Activated T-helper 2 cell treated with anti-CD3 and anti-CD28 coated beads, Interferon-gamma antibody, Interleukin-2, Interleukin-4, amounts not matched to agents 10 μg/mL and 5 μg/mL and 100 μg/mL, durations not matched to agents 14 hours and 24 hours and 36 hours (primary cell): ENCODE results near the gene OPHN1. TPM values are rescaled to one million over a fixed set of nuclear protein-coding genes. Genes with fewer than 3 reads are reported as not detected.

Experiments
- DNase-seq: peaks from one replicate; pipeline ENCODE4 v3.0.0; 2021; ENCODE audit warnings: low spot score
- H3K27ac Mint-ChIP-seq: one replicate; pipeline ENCODE4 v1.8.0; 2021; ENCODE audit warnings: mixed read lengths
- H3K27me3 Mint-ChIP-seq: one replicate; pipeline ENCODE4 v1.8.0; 2021; ENCODE audit warnings: low read depth, mixed read lengths
- H3K36me3 Mint-ChIP-seq: one replicate; pipeline ENCODE4 v1.8.0; 2021; ENCODE audit warnings: low read depth, mixed read lengths
- H3K4me1 Mint-ChIP-seq: one replicate; pipeline ENCODE4 v1.8.0; 2021; ENCODE audit warnings: low read depth, mixed read lengths
- H3K4me3 Mint-ChIP-seq: one replicate; pipeline ENCODE4 v1.8.0; 2021; ENCODE audit warnings: low read depth, mild to moderate bottlenecking, moderate library complexity, mixed read lengths
- H3K9me3 Mint-ChIP-seq: one replicate; pipeline ENCODE4 v1.8.0; 2021; ENCODE audit warnings: mixed read lengths
- intact Hi-C: fragments of 100-400 bp; cut with micrococcal nuclease; formaldehyde crosslinking; loops from one replicate; pipeline ENCODE4 v1.15.1; 2023
- total RNA-seq: library from RNA; stranded (reverse); gene quantifications from 2 replicates; pipeline ENCODE4 v1.2.3, GENCODE V29; 2022

OPHN1 gene
- total RNA-seq, 1 donor from 2014 or later, result 0.07 TPM

DNA sequence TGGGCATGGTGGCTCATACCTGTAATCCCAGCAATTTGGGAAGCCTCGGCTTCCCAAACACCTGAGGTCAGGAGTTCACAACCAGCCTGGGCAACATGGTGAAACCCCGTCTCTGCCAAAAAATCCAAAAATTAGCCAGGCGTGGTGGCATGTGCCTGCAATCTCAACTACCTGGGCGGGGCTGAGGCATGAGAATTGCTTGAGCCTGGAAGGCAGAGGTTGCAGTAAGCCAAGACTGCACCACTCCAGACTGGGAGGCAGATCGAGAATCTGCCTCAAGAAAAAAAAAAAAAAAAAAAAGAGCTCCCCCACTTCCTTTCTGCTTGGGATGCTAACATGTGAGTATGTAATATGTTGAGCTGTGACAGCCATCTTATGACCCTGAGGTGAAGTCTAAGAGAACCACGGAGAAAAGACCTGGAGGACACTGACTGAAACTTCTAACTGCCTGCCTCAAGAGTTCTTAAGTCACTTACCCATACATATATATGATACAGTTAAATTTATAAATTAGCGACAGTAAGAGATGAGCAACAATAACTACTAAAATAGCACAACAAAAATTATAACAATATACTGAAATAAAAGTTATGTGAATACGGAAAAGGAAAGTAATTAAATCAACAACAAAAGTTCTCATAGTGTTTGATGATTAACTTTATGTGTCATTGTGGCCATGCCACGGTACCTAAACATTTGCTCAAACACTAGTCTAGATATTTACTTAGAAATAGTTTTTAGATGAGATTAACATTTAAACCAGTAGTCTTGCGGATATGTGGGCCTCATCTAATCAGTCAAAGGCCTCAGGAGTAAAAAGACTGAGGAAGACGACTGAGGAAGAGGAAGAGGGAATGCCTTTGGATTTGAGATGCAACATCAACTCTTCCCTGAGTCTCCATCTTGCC, 178.3 kb downstream of the OPHN1 start:
- intact Hi-C loops, result no loop called here
- H3K27ac Mint-ChIP-seq, result no peak overlapping the region
- DNase-seq, result no peak
- no peaks in the 10 kb centered on the region for H3K27me3 Mint-ChIP-seq
- no peak overlapping the region for H3K4me3 Mint-ChIP-seq
- H3K9me3 Mint-ChIP-seq, result no peaks in the 10 kb centered on the region
- H3K4me1 Mint-ChIP-seq, result no peaks in the 10 kb centered on the region
- no peaks in the 10 kb centered on the region for H3K36me3 Mint-ChIP-seq

DNA sequence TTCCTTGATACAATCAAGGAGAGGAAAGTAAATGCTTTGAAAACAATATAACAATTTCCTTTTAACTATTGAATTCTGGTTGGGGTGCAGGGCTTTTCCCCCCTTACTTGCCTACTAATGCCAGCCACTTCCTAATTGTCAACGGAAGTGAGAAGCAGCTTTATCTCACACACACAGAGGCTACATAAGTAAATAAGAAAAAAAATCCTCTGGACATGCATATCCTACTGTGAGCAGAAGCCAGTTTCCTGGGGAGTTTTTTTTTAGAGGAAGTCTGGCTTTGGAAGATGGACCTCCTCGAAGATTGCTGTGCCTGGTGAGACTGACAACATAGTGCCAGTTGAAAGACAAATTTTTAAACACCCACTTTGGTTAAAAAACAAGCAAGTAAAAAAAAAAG, 180.6 kb downstream of the OPHN1 start:
- H3K4me1 Mint-ChIP-seq, result no peaks in the 10 kb centered on the region
- H3K27me3 Mint-ChIP-seq, result no peaks in the 10 kb centered on the region
- no peak overlapping the region for H3K27ac Mint-ChIP-seq
- intact Hi-C loops, result no loop called here
- no peaks in the 10 kb centered on the region for H3K36me3 Mint-ChIP-seq
- DNase-seq, result no peak
- H3K9me3 Mint-ChIP-seq, result no peaks in the 10 kb centered on the region
- H3K4me3 Mint-ChIP-seq, result no peak overlapping the region

DNA sequence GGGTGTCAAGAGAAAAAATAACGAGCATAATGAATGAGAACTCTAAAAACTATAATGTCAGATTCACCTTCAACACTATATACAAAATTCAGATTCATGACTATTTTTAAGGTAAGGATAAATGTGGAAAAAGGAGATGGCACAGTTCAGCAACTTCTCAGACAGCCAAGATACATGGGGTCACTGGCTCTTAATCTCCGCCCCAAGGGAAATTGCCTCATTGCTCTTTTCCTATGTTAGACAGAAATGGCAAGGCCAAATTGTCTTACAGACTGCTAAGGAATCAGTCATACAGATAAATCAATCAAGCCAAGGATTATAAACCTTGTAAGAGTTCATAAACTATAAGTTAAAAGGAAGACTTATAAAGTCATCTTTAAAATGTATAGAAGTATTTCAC, 183.4 kb downstream of the OPHN1 start:
- DNase-seq, result no peak
- Mint-ChIP-seq H3K4me3 (no peak overlapping the region), H3K9me3 (no peaks in the 10 kb centered on the region), H3K4me1 (no peaks in the 10 kb centered on the region), H3K36me3 (no peaks in the 10 kb centered on the region), H3K27me3 (no peaks in the 10 kb centered on the region), H3K27ac (no peak overlapping the region)
- intact Hi-C loops, result no loop called here

DNA sequence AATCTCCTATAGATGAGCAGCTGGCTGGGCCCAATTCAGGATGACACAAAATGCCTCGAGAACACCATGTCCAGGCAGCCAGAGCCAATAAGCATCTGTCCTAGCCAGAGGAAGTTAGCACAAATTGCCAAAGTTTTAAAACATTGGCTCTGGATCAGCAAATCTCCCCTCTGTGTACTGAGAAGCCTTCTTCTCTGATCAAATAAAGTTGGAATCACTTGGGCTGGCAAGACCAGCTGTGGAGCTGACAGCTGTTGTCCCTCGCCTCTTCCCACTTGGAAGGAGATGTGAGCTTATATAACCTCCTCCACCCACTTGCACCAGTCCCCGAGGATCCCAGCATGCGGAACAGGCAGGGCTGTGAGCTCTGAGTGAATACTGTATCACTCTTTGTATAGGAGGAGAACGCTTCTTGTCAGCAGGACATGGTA, 183.9 kb downstream of the OPHN1 start:
- Mint-ChIP-seq H3K27me3 (no peaks in the 10 kb centered on the region), H3K36me3 (no peaks in the 10 kb centered on the region), H3K4me3 (no peak overlapping the region), H3K9me3 (no peaks in the 10 kb centered on the region), H3K27ac (no peak overlapping the region), H3K4me1 (no peaks in the 10 kb centered on the region)
- intact Hi-C loops, result no loop called here
- no peak for DNase-seq

DNA sequence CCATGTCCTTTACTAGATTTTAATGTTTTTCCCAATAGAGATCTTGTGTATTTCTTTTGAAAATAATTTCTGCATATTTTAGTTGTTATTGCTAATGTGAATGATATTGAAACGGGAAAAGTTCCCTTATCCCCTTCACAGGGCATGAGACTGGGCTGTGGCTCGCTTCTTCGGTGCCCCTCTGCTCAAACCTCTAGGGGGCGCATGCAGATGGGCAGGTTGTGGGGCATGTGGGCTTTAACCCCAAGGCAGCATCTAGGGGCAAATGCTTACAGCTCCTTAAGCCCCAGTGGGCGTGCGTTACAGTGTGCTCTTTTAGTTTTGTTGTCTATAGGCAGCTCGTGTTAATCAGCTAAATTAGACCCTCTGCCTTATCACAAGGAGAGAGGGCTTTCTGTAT, 194.7 kb downstream of the OPHN1 start:
- H3K27ac Mint-ChIP-seq, result no peak overlapping the region
- H3K4me3 Mint-ChIP-seq, result no peak overlapping the region
- no peak for DNase-seq
- intact Hi-C loops, result no loop called here
- H3K4me1 Mint-ChIP-seq, result no peaks in the 10 kb centered on the region
- no peaks in the 10 kb centered on the region for H3K9me3 Mint-ChIP-seq
- H3K36me3 Mint-ChIP-seq, result no peaks in the 10 kb centered on the region
- no peaks in the 10 kb centered on the region for H3K27me3 Mint-ChIP-seq

DNA sequence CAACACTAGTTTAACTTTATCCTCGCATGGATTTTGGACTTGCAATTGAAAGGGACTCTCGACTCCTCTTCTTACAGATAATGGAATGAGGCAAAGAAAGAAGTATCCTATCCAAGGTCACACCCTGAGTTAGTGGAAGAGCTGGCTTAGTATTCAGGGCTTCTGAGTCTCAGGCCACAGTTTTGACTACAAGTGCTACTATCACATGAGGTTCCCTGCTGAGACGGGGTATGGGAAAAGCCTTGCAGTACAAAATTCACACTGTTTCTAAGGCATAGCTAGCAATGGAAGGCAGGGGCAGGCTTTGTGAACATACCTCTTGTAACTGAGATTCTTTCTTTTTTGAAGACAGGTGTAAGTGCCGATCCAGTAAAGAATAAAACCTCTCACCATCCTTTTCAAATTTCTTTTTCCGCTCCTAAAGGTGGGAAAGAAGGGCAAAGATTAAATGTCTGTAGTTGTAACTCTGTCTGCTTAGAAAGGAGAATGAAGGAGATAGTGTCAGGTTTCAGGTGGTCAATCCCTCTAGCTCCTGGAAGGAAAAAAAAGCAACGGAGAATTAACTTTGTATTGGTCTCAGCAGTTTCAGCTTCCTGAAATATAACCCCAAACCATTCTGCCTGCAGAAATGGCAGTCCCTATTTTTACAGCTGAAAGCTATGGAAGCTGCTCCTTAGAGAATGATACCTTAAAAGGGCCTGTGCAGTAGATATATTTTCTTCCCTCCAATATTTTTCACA, 199.0 kb downstream of the OPHN1 start:
- no peak for DNase-seq
- intact Hi-C loops, result no loop called here
- no peaks in the 10 kb centered on the region for H3K4me1 Mint-ChIP-seq

DNA sequence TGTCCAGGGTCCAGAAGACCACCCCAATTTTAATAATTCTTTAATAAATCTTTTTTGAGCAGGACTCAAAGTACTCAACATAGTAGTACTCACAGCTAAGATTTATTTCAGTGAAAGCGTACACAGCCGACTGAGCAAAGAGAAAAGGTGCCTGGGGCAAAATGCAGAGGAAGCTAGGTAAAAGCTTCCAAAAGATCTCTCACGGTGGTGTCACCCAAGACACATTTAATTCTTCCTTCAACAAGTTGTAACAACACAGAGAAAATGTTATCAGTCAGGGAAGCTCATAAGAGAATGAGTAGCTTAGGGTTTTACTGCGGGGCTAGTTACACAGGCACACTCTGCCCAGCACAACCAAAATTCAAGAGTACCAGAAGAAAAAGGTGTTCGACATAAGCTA, 201.1 kb downstream of the OPHN1 start:
- Mint-ChIP-seq H3K4me3 (no peak overlapping the region), H3K4me1 (no peaks in the 10 kb centered on the region), H3K27ac (no peak overlapping the region), H3K27me3 (no peaks in the 10 kb centered on the region), H3K36me3 (no peaks in the 10 kb centered on the region), H3K9me3 (no peaks in the 10 kb centered on the region)
- DNase-seq, result no peak
- intact Hi-C loops, result no loop called here

More for the DNA sequence above, 199.0 kb downstream of the OPHN1 start:
- Mint-ChIP-seq H3K27ac (no peak overlapping the region), H3K4me3 (no peak overlapping the region), H3K36me3 (no peaks in the 10 kb centered on the region), H3K9me3 (no peaks in the 10 kb centered on the region), H3K27me3 (no peaks in the 10 kb centered on the region)

DNA sequence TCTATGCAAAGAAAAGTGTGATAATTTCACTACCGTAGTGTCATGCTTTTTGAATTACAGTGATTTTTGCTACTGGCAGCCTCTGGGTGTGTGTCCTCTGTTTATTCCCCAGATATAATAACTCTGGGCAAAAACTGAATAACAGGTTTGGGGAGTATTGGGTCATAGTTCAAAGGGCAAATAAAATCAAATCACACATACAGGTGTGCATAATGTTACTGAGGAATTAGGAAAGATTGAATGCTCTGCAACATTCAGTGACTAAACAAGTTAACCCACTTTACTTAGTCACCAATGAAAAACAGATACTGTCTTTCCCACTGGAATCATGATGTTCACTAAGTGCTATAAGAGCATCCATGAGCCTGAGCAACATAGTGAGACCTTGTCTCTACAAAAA, 224.3 kb downstream of the OPHN1 start:
- Mint-ChIP-seq H3K4me1 (no peaks in the 10 kb centered on the region), H3K27me3 (no peaks in the 10 kb centered on the region), H3K27ac (no peak overlapping the region), H3K9me3 (no peaks in the 10 kb centered on the region), H3K36me3 (no peaks in the 10 kb centered on the region), H3K4me3 (no peak overlapping the region)
- intact Hi-C loops, result no loop called here
- DNase-seq, result no peak

DNA sequence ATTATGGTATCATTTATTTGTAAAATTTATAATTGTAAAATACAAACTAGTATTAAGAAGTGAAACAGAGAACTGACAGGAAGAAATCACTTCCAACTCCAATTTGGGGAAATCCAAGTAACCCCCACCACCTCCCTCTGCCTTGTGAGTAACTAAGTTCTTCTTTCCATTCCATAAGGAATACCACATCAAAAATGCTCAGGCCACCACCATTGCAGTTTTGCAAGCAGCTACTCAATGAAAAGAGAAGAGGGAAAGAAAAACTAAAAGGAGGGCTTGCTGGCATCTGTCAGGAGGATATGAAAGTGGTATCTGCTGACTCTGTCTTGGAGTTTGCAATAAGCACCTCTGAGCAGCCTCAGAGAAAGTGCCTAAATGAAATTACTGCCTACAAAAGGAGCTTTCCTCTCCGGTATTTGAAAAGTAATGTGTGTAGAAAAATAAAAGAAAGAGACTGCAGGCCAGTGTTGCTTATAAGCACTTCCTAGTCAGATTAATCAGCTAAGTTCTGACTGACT, 228.7 kb downstream of the OPHN1 start:
- DNase-seq, result no peak
- no peaks in the 10 kb centered on the region for H3K36me3 Mint-ChIP-seq
- H3K27me3 Mint-ChIP-seq, result no peaks in the 10 kb centered on the region
- no peaks in the 10 kb centered on the region for H3K9me3 Mint-ChIP-seq
- H3K4me1 Mint-ChIP-seq, result no peaks in the 10 kb centered on the region
- H3K4me3 Mint-ChIP-seq, result no peak overlapping the region
- no peak overlapping the region for H3K27ac Mint-ChIP-seq
- intact Hi-C loops, result no loop called here

DNA sequence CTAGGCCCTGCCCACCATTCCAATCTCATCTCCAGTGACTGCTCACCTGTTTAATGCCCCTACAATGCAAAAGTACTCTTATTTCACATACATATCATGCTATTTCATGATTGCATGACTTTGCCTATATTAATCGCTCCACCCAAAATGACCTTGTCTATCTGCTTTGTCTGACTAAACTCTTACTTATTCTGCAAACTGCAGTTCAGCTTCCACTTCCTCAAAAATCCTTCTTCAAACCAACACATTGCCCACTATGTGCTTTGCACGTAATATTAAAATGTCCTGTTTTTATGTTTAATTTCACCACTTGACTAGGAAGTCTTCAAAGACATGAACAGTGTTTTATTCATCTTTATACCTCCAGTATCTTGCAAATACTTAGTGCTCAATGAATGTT, 229.6 kb downstream of the OPHN1 start:
- no peak for DNase-seq
- H3K4me3 Mint-ChIP-seq, result no peak overlapping the region
- H3K36me3 Mint-ChIP-seq, result no peaks in the 10 kb centered on the region
- H3K4me1 Mint-ChIP-seq, result no peaks in the 10 kb centered on the region
- intact Hi-C loops, result no loop called here
- no peak overlapping the region for H3K27ac Mint-ChIP-seq
- no peaks in the 10 kb centered on the region for H3K27me3 Mint-ChIP-seq
- H3K9me3 Mint-ChIP-seq, result no peaks in the 10 kb centered on the region

DNA sequence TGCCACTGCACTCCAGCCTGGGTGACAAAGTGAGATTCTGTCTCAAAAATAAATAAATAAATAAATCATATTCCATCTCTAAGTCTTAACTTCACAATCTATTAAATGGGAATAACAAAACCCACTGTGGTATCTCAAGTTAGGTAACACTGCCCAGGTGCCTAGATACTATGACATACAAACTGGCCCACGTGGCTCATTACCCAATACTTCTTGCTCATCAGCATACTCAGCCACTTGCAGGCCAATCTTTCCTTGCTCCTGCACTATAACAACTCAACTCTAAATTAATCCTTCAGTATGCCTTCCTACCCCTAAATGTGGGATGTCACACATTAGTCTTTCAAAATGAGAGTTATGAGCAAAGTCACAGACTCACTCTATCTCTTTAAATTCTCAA, 230.1 kb downstream of the OPHN1 start:
- H3K4me3 Mint-ChIP-seq, result no peak overlapping the region
- no peaks in the 10 kb centered on the region for H3K27me3 Mint-ChIP-seq
- intact Hi-C loops, result no loop called here
- H3K9me3 Mint-ChIP-seq, result no peaks in the 10 kb centered on the region
- no peak overlapping the region for H3K27ac Mint-ChIP-seq
- H3K36me3 Mint-ChIP-seq, result no peaks in the 10 kb centered on the region
- DNase-seq, result no peak
- no peaks in the 10 kb centered on the region for H3K4me1 Mint-ChIP-seq

DNA sequence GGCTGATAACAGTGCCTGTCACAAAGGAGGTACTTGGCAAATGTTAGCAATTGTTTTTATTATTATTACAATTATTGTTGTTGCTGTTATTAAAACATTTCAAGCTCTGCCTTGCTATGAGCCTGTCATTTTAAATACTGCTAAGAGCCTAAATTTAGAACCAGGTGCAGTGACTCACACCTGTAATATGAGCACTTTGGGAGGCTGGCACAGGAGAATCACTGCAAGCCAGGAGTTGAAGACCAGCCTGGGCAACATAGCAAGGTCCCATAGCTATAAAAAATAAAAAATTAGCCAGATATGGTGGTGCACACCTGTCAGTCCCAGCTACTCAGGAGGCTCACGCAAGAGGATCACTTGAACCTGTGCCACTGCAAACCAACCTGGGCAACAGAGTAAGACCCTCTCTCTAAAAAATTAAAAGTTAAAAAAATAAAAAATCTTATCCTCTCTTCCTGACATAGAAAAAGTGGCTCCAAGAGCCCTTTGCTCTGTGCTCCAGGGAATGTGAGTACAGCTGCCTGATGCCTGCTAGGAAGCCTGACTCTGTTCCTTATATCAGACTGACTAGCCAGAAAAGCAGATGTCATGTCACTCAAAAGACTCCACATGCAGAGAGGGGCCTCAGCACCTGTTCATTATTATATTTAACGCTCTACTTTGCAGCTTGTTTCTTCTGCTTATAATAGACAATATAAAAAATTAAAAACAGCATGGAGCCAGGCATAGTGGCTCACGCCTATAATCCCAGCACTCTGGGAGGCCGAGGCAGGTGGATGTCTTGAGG, 234.0 kb downstream of the OPHN1 start:
- DNase-seq, result no peak
- Mint-ChIP-seq H3K9me3 (no peaks in the 10 kb centered on the region), H3K4me1 (peaks cover under 1% of the 10 kb centered on the region), H3K4me3 (no peak overlapping the region), H3K27ac (no peak overlapping the region), H3K27me3 (no peaks in the 10 kb centered on the region), H3K36me3 (no peaks in the 10 kb centered on the region)
- intact Hi-C loops, result no loop called here
